HG03342 (cell line): ENCODE data around the gene BAZ2A.
"Not testable (repeated sequence)": the region's sequence is repeated elsewhere in the genome, so short reads cannot be mapped to it uniquely, and the experiment has no call there.

Experiments used
- ATAC-seq: cut with Tn5 transposase; IDR thresholded peaks from one replicate; pipeline ENCODE4 v1.9.1; 2021; ENCODE audit warnings: mild to moderate bottlenecking, moderate library complexity; ENCODE audit not compliant: unreplicated experiment

The BAZ2A gene

GRCh38 chr12:56630180-56630632 is at the start of gene BAZ2A:
Gene BAZ2A (minus strand): TSS chr12:56630326. CDS start chr12:56617530, 12,796 bp downstream.
- ATAC-seq: peak; percentile 57

GRCh38 chr12:56678852-56679251 is 48.7 kb upstream of the BAZ2A start:
- no peak for ATAC-seq

DNA sequence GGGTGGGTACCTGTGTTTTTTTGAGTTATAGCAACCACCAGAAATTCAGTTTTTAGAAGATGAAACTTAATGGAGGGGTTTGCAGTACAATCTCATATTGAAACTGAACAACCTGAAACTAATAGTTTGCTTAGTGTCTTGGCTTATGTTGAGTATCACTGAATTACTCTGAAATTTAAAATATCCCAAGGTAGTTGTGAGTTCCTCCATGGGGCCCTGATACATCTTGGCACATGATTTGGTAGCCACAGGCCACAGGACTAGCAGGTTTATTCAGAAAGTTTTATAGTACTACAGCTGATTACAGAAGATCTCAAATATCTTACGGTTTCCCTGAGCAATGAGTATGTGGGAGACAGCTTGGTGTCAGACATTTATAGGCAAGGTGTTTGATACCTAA is 47.6 kb upstream of the BAZ2A start:
- peak; percentile 51 for ATAC-seq

GRCh38 chr12:56676851-56677580 is 46.9 kb upstream of the BAZ2A start:
- no peak for ATAC-seq

DNA sequence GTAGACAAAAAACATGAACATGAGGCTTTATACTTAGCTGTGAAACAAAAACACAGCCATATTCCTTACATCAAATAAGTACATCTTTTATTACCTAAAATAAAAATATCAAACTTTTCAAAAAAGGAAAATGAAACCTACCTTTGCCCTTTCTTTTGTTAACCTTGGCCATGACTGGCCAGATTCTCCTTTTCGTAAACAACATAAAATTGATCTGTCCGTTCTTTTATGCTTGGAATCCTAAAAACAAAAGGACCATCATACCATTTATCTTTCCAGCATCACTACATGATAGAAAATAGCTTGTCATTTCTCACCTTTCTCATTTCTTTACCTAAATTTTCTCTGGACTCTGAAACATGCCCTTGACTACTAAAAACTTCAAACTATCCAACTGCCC is 41.5 kb upstream of the BAZ2A start:
- ATAC-seq: no peak

- no peak for ATAC-seq
Measured at GRCh38 chr12:56670836-56671235, 40.7 kb upstream of the BAZ2A start.

GRCh38 chr12:56668197-56668457 is 38.0 kb upstream of the BAZ2A start:
- ATAC-seq: no peak

GRCh38 chr12:56661979-56662638 is 32.0 kb upstream of the BAZ2A start:
- ATAC-seq: no peak

DNA sequence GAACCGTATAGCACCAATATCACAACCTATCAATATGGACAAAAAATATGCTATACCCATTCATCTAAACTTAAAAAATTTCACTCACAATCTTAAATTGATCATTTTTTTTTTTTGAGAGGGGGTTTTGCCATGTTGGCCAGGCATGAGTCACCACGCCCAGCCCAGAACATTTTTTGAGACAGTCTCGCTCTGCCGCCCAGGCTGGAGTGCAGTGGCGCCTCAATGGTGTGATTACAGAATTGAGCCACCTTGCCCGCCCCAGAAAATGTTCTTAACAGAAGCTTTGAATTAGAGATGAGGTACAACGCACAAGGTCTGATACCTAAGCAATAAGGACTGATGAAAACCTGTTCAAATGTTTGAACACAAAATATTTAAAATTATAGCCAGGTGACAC is 31.4 kb upstream of the BAZ2A start:
- no peak for ATAC-seq

DNA sequence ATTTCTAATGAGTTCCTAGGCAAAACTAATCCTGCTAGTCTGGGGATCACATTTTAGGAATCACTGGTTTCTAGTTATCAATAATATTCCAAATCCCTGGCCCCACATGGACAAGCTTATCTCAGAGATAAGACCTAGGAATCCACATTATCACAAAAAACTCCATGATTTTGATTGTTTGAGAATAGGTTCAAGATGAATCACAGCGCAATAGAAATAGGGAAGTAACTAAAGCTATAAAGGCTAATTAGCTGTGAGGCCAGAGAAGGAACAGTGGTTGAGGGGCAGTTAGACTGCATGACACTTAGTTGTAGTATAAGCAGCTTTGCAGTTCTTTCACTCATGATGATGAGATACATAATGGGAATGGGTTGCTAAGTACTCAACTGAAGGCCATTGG is 28.8 kb upstream of the BAZ2A start:
- ATAC-seq: no peak

- no peak for ATAC-seq
Measured at GRCh38 chr12:56657416-56658379, 27.6 kb upstream of the BAZ2A start.

GRCh38 chr12:56653781-56654180 is 23.7 kb upstream of the BAZ2A start:
- ATAC-seq: not testable (repeated sequence)

- ATAC-seq: not testable (repeated sequence)
Measured at GRCh38 chr12:56648023-56648422, 17.9 kb upstream of the BAZ2A start.

DNA sequence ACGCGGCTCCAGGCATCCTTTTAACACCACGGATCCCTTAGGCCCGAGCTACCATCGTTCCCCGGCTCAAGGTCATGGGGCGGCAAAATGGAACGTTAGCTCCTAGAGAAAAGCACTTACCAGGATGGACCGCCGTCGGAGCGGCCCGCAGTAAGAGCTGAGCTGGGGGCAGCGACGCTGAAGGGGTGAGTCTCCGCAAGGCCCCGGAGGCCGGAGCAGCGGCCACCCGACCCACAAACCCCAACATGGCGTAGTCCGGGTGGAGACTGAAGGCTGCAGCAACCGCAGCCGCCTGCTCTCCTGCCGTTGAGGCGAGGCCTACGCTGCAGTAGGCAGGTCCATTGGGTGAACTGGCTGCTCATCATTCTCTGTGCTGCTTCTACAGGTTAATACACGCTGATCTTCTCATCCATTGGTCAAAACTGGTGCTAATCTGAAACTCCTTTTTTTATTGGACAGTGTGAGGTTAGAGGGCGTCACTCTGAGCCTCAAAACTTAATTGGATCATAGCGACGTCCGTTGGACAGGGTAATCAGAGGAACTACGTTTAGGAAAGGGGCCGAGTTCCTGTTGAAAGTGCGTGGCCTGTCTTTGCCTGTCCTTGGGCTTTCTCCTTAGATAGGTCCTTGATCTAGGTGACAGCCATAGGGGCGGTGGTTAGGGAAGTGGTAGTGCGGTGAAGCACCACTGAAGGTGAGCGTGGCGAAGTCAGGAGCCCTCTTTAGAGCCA is 15.8 kb upstream of the BAZ2A start, which contains the start of gene ATP5F1B:
Gene ATP5F1B (minus strand): TSS at position 268 of the 730 bp plus-strand sequence. CDS start 21 bp downstream, at position 247.
- peak; percentile 98 for ATAC-seq

DNA sequence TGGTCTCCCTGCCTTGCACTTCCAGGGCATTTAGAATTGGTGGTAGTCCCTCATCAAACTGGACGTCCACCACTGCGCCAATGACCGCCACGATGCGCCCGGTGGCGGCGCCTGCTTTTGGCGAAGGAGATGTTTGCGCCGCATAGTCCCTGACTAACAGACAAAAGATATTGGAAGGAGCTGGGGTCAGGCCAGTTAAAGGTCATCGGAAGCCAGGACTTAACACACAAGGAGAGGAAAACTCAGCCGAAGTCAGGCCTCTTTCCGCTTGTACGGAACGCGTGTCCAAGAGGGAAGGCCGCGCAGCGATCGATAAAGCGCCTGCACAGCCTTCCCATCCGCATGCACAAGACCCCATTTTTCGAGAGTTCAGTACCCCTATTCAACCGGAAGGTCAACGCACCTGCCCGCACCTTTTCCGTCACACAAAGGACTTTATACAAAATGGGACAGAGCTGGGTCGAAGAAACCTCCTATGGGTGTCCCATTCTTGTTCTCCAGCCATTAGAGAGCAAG is 15.1 kb upstream of the BAZ2A start:
- no peak for ATAC-seq

DNA sequence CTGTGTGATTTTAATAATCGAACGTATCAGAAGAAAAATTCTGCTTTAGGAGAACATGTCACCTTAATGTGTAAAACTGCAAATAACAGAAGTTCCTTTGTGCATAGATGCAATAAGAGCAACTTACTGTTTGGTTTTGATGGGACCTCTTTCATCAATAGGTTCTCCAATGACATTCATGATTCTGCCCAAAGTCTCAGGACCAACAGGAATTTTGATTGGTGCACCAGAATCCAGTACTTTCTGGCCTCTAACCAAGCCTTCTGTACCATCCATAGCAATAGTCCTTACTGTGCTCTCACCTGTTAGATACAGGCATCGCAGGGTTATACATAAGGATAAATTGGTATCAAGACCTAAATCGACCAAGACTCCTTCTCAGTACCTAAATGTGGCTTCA is 14.5 kb upstream of the BAZ2A start:
- no peak for ATAC-seq

DNA sequence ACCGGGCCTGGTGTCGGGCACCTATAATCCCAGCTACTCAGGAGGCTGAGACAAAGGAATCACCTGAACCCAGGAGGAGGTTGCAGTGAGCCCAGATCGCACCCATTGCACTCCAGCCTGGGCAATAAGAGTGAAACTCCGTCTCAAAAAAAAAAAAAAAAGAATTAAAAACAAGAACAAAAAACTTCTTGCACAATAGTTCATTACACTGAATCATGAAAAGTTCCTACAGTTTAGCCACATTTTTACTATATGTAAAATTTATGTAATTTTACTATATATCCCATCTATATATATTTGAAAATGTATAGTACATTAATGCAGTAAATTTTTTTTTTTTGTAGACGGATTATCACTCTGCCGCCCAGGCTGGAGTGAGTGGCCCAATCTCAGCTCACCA is 11.1 kb upstream of the BAZ2A start:
- ATAC-seq: no peak

- ATAC-seq: no peak
Measured at GRCh38 chr12:56637621-56638020, 7.5 kb upstream of the BAZ2A start.

DNA sequence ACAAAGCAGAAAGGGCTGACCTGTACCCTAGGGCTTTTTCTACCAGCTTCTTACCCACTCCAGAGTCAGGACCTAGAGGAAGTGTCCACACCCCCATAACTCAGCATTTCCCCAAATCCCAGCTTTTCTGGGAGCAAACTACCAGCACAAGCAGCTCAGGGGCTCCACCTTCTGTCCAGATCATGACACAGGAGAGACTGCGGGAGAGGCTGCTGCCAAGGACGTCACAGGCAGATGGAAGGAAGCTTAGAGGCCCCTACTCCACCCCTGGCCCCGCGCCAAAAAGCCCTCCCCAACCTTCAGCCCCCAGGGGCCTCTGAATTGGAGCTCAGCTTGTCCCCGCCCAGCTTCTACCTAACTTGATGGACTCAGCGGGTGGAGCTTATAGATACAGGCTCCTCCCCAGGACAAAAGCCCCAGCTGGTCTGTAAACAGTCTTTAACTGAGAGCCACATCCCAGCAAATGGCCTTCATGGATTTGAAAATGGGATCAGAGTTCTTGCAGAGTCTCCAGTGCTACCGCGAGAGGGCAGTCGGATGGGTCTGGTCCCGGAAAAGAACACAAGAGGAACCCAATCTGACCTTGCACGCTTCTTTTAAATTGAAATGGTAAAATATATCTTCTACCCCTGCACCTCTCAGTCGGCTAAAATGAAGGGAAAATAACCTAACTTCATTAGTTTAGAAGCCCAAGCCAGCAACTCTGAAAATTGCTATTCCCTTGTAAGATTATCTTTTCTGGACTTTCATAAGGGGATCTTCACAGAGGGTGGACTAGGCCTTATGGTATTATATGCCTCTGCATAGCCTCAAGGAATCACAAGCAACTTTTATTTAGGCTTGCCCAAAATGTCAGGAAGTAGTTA is 6.8 kb upstream of the BAZ2A start:
- peak; percentile 56 for ATAC-seq
